ENCODE results near the gene ADGRF1. TPM values are rescaled to one million over a fixed set of nuclear protein-coding genes. Genes with fewer than 3 reads are reported as not detected.
A peak's percentile ranks its signal among the peaks of the same experiment; 100 is the strongest.

ADGRF1 gene
- total RNA-seq, 1 experiment from 2014 or later, result 39.6 TPM

GRCh38 chr6:47059216-47059885 lies 17.2 kb upstream of the ADGRF1 start:
- no peaks in the 10 kb centered on the region for H3K27me3 ChIP-seq (ENCODE audit: insufficient read depth, low read length)
- peaks cover 0 to 15% of the 10 kb centered on the region in 2 experiments; a peak in 1 of 4 replicates for H3K4me1 ChIP-seq (ENCODE audit: control insufficient read depth in 1 of 2, insufficient read depth in 2 of 2, low read length in 2 of 2)
- no peak for DNase-seq (ENCODE audit: low read depth, low spot score)
- POLR2A ChIA-PET, result no interaction called here
- no peak overlapping the region for H3K4me3 ChIP-seq (replicated peaks in 1 of 2; ENCODE audit: low read depth in 1 of 2, low read length in 2 of 2)
- H3K9me2 ChIP-seq (ENCODE audit: insufficient read depth), result no peaks in the 10 kb centered on the region
- TF ChIP-seq YY1 (IDR thresholded peaks at IDR 0.05; ENCODE audit: extremely low read depth, insufficient replicate concordance, low read depth, low read length) (no peak), EZH2phosphoT487 (IDR thresholded peaks at IDR 0.05; ENCODE audit: borderline replicate concordance) (no peak), CEBPB (IDR thresholded peaks at IDR 0.05; ENCODE audit: low read depth) (peak; percentile 64; the same call in 1 of the 2 replicates)
- no peak overlapping the region for H3K9ac ChIP-seq (ENCODE audit: low read length)
- CTCF ChIA-PET, result no interaction called here
- no peak overlapping the region for H3K4me2 ChIP-seq (ENCODE audit: low read length)
- H3K79me2 ChIP-seq (ENCODE audit: insufficient read depth, low read length), result no peaks in the 10 kb centered on the region
- no peaks in the 10 kb centered on the region for H3K36me3 ChIP-seq (ENCODE audit: control insufficient read depth in 1 of 2, insufficient read depth in 2 of 2, low read length in 2 of 2)
- no peak for ATAC-seq
- intact Hi-C loops (cut with micrococcal nuclease), result no loop called here
- no peak overlapping the region for H3K27ac ChIP-seq (ENCODE audit: low read depth, low read length)
- H2AFZ ChIP-seq (ENCODE audit: low read depth, low read length, poor library complexity, severe bottlenecking), result peak overlapping the region; percentile 38
- BruUV-seq (replicated peaks), result no TSS peak
- RAD21 ChIA-PET (ENCODE audit: low non-redundant PET in 1 of 2, low total read pairs in 2 of 2, uncharacterized antibody in 2 of 2, unreplicated experiment in 2 of 2), result no interaction called here
- no peaks in the 10 kb centered on the region for H3K9me3 ChIP-seq (ENCODE audit: control insufficient read depth in 1 of 2, insufficient read depth in 1 of 2, low read depth in 1 of 2, low read length in 2 of 2)
- H4K20me1 ChIP-seq (ENCODE audit: insufficient read depth), result no peaks in the 10 kb centered on the region

- Histone ChIP-seq H3K9me3 (ENCODE audit: control insufficient read depth in 1 of 2, insufficient read depth in 1 of 2, low read depth in 1 of 2, low read length in 2 of 2) (no peaks in the 10 kb centered on the region), H3K4me3 (replicated peaks in 1 of 2; ENCODE audit: low read depth in 1 of 2, low read length in 2 of 2) (no peak overlapping the region), H3K27ac (ENCODE audit: low read depth, low read length) (no peak overlapping the region), H3K4me2 (ENCODE audit: low read length) (no peak overlapping the region), H3K4me1 (ENCODE audit: control insufficient read depth in 1 of 2, insufficient read depth in 2 of 2, low read length in 2 of 2) (peaks cover 0 to 15% of the 10 kb centered on the region in 2 experiments; a peak in 1 of 4 replicates), H3K79me2 (ENCODE audit: insufficient read depth, low read length) (no peaks in the 10 kb centered on the region), H2AFZ (ENCODE audit: low read depth, low read length, poor library complexity, severe bottlenecking) (peak overlapping the region; percentile 61), H3K36me3 (ENCODE audit: control insufficient read depth in 1 of 2, insufficient read depth in 2 of 2, low read length in 2 of 2) (no peaks in the 10 kb centered on the region), H4K20me1 (ENCODE audit: insufficient read depth) (no peaks in the 10 kb centered on the region), H3K9me2 (ENCODE audit: insufficient read depth) (no peaks in the 10 kb centered on the region), H3K9ac (ENCODE audit: low read length) (no peak overlapping the region), H3K27me3 (ENCODE audit: insufficient read depth, low read length) (no peaks in the 10 kb centered on the region)
- ChIA-PET CTCF (no interaction called here), POLR2A (interaction anchor here (1.6 kb wide), 1 partner anchor 13 kb away, joined by 8 read pairs; no protein-coding TSS in a partner anchor), RAD21 (ENCODE audit: low non-redundant PET in 1 of 2, low total read pairs in 2 of 2, uncharacterized antibody in 2 of 2, unreplicated experiment in 2 of 2) (no interaction called here)
- ATAC-seq, result no peak
- DNase-seq (ENCODE audit: low read depth, low spot score), result no peak
- intact Hi-C loops (cut with micrococcal nuclease), result no loop called here
- BruUV-seq (replicated peaks), result no TSS peak
- TF ChIP-seq YY1 (IDR thresholded peaks at IDR 0.05; ENCODE audit: extremely low read depth, insufficient replicate concordance, low read depth, low read length) (no peak), SRF (IDR thresholded peaks at IDR 0.05; ENCODE audit: low read depth) (no peak), CBX3 (IDR thresholded peaks at IDR 0.05; ENCODE audit: low read depth) (no peak), SIN3A (IDR thresholded peaks at IDR 0.05; ENCODE audit: low read depth) (no peak), CEBPB (IDR thresholded peaks at IDR 0.05; ENCODE audit: low read depth) (no peak), REST (IDR thresholded peaks at IDR 0.05; ENCODE audit: low read depth) (no peak), ZFX (IDR thresholded peaks at IDR 0.05) (no peak), ELF1 (IDR thresholded peaks at IDR 0.05; ENCODE audit: borderline replicate concordance, low read depth) (no peak), EGR1 (IDR thresholded peaks at IDR 0.05; ENCODE audit: low read depth) (no peak), FOSL1 (IDR thresholded peaks at IDR 0.05; ENCODE audit: low read depth) (no peak), ZNF274 (IDR thresholded peaks at IDR 0.05; ENCODE audit: low read depth, low read length) (no peak), EZH2 (IDR thresholded peaks at IDR 0.05) (no peak), TCF7L2 (IDR thresholded peaks at IDR 0.05; ENCODE audit: borderline replicate concordance, extremely low read depth, insufficient read depth, insufficient read length) (no peak)
Observed at GRCh38 chr6:47057830-47058540, 15.9 kb upstream of the ADGRF1 start.
